NCI-H1694 treated with DMSO at 0.1 percent for 48 hours (cell line): Measurements from ENCODE around the gene CR1.
A peak's percentile ranks its signal among the peaks of the same experiment; 100 is the strongest.
"Not testable (repeated sequence)": the region's sequence is repeated elsewhere in the genome, so short reads cannot be mapped to it uniquely, and the experiment has no call there.

Experiments used
- DNase-seq: peaks from one replicate; lab custom pipeline; 2025; lab: John Stamatoyannopoulos, UW

The CR1 gene

GRCh38 chr1:207504438-207504837, 8.5 kb downstream of the CR1 start:
- no peak for DNase-seq

- no peak for DNase-seq
Measured at GRCh38 chr1:207510444-207510843, 14.5 kb downstream of the CR1 start.

- DNase-seq, result no peak
Measured at GRCh38 chr1:207514890-207515289, 18.9 kb downstream of the CR1 start.

- DNase-seq, result no peak
Measured at GRCh38 chr1:207516729-207517128, 20.8 kb downstream of the CR1 start.

- DNase-seq, result no peak
Measured at GRCh38 chr1:207518608-207519236, 22.8 kb downstream of the CR1 start.

- DNase-seq, result no peak
Measured at GRCh38 chr1:207519505-207520399, 23.8 kb downstream of the CR1 start.

- DNase-seq, result not testable (repeated sequence)
Measured at GRCh38 chr1:207520400-207521345, 24.7 kb downstream of the CR1 start.

- DNase-seq, result not testable (repeated sequence)
Measured at GRCh38 chr1:207525239-207525638, 29.3 kb downstream of the CR1 start.

GRCh38 chr1:207528401-207528800, 32.4 kb downstream of the CR1 start:
- DNase-seq, result not testable (repeated sequence)

- not testable (repeated sequence) for DNase-seq
Measured at GRCh38 chr1:207536263-207536662, 40.3 kb downstream of the CR1 start.

GRCh38 chr1:207546677-207547357, 50.9 kb downstream of the CR1 start:
- DNase-seq, result not testable (repeated sequence)

GRCh38 chr1:207554823-207555222, 58.9 kb downstream of the CR1 start:
- DNase-seq, result not testable (repeated sequence)

- DNase-seq, result peak; percentile 3
Measured at GRCh38 chr1:207565546-207566468, 69.8 kb downstream of the CR1 start.

GRCh38 chr1:207571926-207572325, 76.0 kb downstream of the CR1 start:
- DNase-seq, result not testable (repeated sequence)

GRCh38 chr1:207573074-207573473, 77.1 kb downstream of the CR1 start:
- DNase-seq, result not testable (repeated sequence)

- not testable (repeated sequence) for DNase-seq
Measured at GRCh38 chr1:207575381-207575780, 79.4 kb downstream of the CR1 start.

- DNase-seq, result no peak
Measured at GRCh38 chr1:207578796-207579435, 83.0 kb downstream of the CR1 start.

GRCh38 chr1:207579436-207579799, 83.5 kb downstream of the CR1 start:
- DNase-seq, result peak; percentile 20

GRCh38 chr1:207581496-207582153, 85.7 kb downstream of the CR1 start:
- no peak for DNase-seq
